ENCODE results near the gene NTN1.
"Not testable (repeated sequence)": the region's sequence is repeated elsewhere in the genome, so short reads cannot be mapped to it uniquely, and the experiment has no call there.

Gene NTN1

GRCh38 chr17:9094193-9094592, 72.9 kb downstream of the NTN1 start:
- no peaks in the 10 kb centered on the region for H3K4me1 Mint-ChIP-seq
- no peaks in the 10 kb centered on the region for H3K27me3 Mint-ChIP-seq (ENCODE audit: low read depth)
- peaks cover 5% of the 10 kb centered on the region for H3K9me3 Mint-ChIP-seq
- TF ChIP-seq, protein P1, sequence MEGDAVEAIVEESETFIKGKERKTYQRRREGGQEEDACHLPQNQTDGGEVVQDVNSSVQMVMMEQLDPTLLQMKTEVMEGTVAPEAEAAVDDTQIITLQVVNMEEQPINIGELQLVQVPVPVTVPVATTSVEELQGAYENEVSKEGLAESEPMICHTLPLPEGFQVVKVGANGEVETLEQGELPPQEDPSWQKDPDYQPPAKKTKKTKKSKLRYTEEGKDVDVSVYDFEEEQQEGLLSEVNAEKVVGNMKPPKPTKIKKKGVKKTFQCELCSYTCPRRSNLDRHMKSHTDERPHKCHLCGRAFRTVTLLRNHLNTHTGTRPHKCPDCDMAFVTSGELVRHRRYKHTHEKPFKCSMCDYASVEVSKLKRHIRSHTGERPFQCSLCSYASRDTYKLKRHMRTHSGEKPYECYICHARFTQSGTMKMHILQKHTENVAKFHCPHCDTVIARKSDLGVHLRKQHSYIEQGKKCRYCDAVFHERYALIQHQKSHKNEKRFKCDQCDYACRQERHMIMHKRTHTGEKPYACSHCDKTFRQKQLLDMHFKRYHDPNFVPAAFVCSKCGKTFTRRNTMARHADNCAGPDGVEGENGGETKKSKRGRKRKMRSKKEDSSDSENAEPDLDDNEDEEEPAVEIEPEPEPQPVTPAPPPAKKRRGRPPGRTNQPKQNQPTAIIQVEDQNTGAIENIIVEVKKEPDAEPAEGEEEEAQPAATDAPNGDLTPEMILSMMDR (IDR thresholded peaks at IDR 0.05; ENCODE audit: unreplicated experiment in 3 of 3) = no peak
- H3K27ac Mint-ChIP-seq = no peak overlapping the region
- H3K4me3 Mint-ChIP-seq = no peak overlapping the region
- H3K36me3 Mint-ChIP-seq (ENCODE audit: low read depth) = no peaks in the 10 kb centered on the region

GRCh38 chr17:9095390-9095789, 74.1 kb downstream of the NTN1 start:
- no peak overlapping the region for H3K27ac Mint-ChIP-seq
- no peak overlapping the region for H3K4me3 Mint-ChIP-seq
- no peaks in the 10 kb centered on the region for H3K36me3 Mint-ChIP-seq (ENCODE audit: low read depth)
- peaks cover 5% of the 10 kb centered on the region for H3K9me3 Mint-ChIP-seq
- H3K4me1 Mint-ChIP-seq = no peaks in the 10 kb centered on the region
- TF ChIP-seq, protein P1 (IDR thresholded peaks at IDR 0.05; ENCODE audit: unreplicated experiment in 3 of 3) = no peak
- no peaks in the 10 kb centered on the region for H3K27me3 Mint-ChIP-seq (ENCODE audit: low read depth)

- Mint-ChIP-seq H3K27ac (no peak overlapping the region), H3K36me3 (ENCODE audit: low read depth) (no peaks in the 10 kb centered on the region)
Observed at GRCh38 chr17:9098242-9098825, 77.0 kb downstream of the NTN1 start.

DNA sequence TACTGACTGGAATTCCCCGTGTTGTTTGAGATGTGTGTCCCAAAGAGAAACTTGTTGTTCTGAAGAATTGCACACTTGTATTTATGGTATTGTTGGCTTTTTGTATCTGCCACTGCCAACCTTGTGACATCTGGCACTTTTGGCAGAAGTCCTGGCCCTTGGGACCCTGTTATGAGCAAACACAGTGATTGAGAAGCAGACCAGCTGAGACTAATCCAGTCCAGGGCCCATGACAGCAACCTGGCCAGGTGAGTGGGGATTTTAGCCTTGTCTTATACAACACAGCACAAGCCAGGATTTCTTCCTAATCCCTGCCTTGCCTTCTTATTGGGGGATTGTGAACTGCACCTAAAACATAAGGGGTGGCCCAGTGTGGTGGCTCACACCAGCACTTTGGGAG, 80.0 kb downstream of the NTN1 start:
- no peak overlapping the region for H3K4me3 Mint-ChIP-seq
- peaks cover 11% of the 10 kb centered on the region for H3K9me3 Mint-ChIP-seq
- H3K36me3 Mint-ChIP-seq (ENCODE audit: low read depth) = no peaks in the 10 kb centered on the region
- no peak overlapping the region for H3K27ac Mint-ChIP-seq
- TF ChIP-seq, protein P1 (IDR thresholded peaks at IDR 0.05; ENCODE audit: unreplicated experiment in 3 of 3) = no peak
- peaks cover 5% of the 10 kb centered on the region for H3K27me3 Mint-ChIP-seq (ENCODE audit: low read depth)
- peaks cover 14% of the 10 kb centered on the region for H3K4me1 Mint-ChIP-seq

More at GRCh38 chr17:9098242-9098825, 77.0 kb downstream of the NTN1 start:
- Mint-ChIP-seq H3K4me3 (no peak overlapping the region), H3K27me3 (ENCODE audit: low read depth) (no peaks in the 10 kb centered on the region), H3K9me3 (peaks cover 11% of the 10 kb centered on the region), H3K4me1 (no peaks in the 10 kb centered on the region)
- TF ChIP-seq, protein P1 (IDR thresholded peaks at IDR 0.05; ENCODE audit: unreplicated experiment in 3 of 3) = no peak

DNA sequence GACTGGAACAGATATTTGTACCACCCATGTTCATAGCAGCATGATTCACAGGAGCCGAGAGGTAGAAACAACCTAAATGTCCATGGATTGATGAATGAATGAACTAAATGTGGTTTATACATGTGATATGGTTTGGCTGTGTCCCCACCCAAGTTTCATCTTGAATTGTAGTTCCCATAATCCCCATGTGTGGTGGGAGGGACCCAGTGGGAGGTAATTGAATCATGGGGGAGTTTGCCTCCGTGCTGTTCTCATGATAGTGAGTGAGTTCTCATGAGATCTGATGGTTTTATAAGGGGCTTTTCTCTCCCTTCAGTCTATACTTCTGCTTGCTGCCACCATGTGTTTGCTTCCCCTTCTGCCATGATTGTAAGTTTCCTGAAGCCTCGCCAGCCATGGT, 81.9 kb downstream of the NTN1 start:
- H3K9me3 Mint-ChIP-seq; H3K27ac Mint-ChIP-seq; H3K27me3 Mint-ChIP-seq (ENCODE audit: low read depth); H3K36me3 Mint-ChIP-seq (ENCODE audit: low read depth); H3K4me3 Mint-ChIP-seq: not testable (repeated sequence)
- H3K4me1 Mint-ChIP-seq = peaks cover 20% of the 10 kb centered on the region

DNA sequence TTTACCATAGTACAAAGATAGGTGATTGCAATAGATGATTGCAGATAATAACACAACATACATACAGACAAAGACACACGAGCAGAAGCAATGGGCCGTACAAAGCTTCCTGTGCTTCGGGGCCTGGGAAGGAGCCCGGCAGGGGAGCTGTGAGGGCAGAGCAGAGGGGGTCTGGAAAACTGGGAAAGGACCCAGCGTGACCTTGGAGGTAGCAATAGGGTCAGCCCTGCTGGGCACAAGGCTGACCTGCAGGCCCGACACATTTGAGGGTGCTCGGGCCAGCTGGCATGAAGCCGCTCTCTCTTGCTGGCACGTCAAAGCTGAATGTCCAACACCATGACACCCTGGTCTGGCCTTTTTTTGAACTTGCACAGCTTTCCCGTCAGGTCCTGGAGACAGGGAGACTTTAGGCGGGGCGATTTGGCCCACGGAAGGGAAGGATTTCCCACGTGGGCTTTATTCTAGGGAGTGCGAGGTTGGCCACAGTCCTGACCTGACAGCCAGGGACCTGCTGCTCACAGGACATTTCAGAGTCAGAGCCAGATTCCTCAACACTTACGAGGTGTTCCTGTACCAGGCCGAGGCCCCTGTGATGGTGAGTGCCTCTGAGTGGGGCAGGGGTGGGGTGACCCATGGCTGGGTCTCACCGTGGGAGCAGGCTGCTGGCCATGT, 83.2 kb downstream of the NTN1 start:
- Mint-ChIP-seq H3K36me3 (ENCODE audit: low read depth) (no peaks in the 10 kb centered on the region), H3K9me3 (peaks cover 5% of the 10 kb centered on the region), H3K4me1 (peaks cover 20% of the 10 kb centered on the region), H3K27me3 (ENCODE audit: low read depth) (peaks cover 9% of the 10 kb centered on the region), H3K4me3 (no peak overlapping the region), H3K27ac (no peak overlapping the region)
- TF ChIP-seq, protein P1 (IDR thresholded peaks at IDR 0.05; ENCODE audit: unreplicated experiment in 3 of 3) = no peak

Data from nephron (organoid).